ENCODE measurements around the gene TEPSIN. TPM values are rescaled to one million over a fixed set of nuclear protein-coding genes. Genes with fewer than 3 reads are reported as not detected.

Gene TEPSIN
- total RNA-seq, 1 experiment from 2014 or later, result 29.3 TPM

DNA sequence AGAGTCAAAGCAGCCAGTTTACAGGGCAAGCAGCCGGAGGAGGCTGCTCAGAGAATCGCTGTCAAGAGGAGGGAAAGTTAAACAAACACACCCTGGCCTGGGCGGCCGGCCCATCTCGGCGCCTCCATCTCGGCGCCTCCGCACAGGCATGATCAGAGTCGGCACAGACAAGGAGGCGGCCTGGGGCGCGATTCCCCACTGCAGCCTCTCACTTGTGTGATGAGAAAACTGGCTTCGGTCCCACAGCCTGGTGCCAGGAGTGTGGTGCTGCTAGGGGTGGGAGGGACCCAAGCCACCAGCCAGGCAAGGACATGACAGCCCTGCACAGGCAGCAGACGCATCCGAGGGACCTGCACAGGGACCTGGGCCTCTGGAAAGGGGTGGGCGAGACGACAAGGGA is 38.6 kb upstream of the TEPSIN start:
- Histone ChIP-seq H3K4me3 (no peak overlapping the region), H3K4me1 (no peaks in the 10 kb centered on the region), H3K27ac (no peak overlapping the region), H3K27me3 (no peaks in the 10 kb centered on the region), H3K36me3 (peaks cover 52% of the 10 kb centered on the region), H3K9me3 (replicated peaks) (no peaks in the 10 kb centered on the region)
- no peak for DNase-seq

DNA sequence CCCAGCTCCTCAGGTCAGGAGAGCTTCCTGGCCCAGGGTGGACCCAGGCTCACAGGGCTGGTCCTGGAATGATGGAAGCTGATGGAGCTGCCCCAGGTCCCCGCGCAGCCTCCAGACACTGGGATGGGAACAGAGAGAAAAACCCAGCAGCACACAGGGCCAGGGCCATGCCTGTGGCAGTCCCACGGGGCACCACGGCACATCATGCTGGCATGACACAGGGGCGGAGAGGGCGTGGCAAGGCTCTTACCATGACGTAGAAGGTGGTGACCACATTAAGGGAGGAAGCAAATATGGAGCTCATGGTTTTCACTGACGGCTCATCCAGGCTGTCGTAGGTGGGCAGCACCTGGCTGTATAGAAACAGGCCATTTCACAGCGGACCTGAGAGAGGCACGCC is 37.9 kb upstream of the TEPSIN start:
- H3K36me3 ChIP-seq, result peaks cover 56% of the 10 kb centered on the region
- no peak for DNase-seq
- no peaks in the 10 kb centered on the region for H3K9me3 ChIP-seq (replicated peaks)
- H3K27ac ChIP-seq, result no peak overlapping the region
- no peaks in the 10 kb centered on the region for H3K27me3 ChIP-seq
- H3K4me1 ChIP-seq, result no peaks in the 10 kb centered on the region
- no peak overlapping the region for H3K4me3 ChIP-seq

DNA sequence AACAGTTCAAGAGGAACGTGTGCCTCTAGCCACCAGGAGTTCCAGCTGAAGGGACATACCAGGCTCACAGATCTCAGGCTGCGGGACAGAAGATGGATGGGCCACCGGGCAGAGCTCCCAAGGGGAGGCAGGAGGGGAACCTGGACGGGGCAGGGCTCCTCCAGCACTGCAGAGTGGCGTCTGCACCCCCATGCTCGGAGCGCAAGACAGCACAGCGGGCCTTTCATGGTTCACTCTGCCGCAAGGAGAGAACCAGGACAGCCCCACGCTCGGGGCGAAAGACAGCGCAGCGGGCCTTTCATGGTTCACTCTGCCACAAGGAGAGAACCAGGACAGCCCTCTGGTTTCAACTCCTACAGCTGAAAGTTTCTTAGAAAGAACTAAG is 35.6 kb upstream of the TEPSIN start:
- H3K27me3 ChIP-seq, result no peaks in the 10 kb centered on the region
- no peak overlapping the region for H3K27ac ChIP-seq
- H3K4me3 ChIP-seq, result no peak overlapping the region
- H3K4me1 ChIP-seq, result no peaks in the 10 kb centered on the region
- H3K9me3 ChIP-seq (replicated peaks), result no peaks in the 10 kb centered on the region
- peaks cover 55% of the 10 kb centered on the region for H3K36me3 ChIP-seq
- DNase-seq, result no peak

DNA sequence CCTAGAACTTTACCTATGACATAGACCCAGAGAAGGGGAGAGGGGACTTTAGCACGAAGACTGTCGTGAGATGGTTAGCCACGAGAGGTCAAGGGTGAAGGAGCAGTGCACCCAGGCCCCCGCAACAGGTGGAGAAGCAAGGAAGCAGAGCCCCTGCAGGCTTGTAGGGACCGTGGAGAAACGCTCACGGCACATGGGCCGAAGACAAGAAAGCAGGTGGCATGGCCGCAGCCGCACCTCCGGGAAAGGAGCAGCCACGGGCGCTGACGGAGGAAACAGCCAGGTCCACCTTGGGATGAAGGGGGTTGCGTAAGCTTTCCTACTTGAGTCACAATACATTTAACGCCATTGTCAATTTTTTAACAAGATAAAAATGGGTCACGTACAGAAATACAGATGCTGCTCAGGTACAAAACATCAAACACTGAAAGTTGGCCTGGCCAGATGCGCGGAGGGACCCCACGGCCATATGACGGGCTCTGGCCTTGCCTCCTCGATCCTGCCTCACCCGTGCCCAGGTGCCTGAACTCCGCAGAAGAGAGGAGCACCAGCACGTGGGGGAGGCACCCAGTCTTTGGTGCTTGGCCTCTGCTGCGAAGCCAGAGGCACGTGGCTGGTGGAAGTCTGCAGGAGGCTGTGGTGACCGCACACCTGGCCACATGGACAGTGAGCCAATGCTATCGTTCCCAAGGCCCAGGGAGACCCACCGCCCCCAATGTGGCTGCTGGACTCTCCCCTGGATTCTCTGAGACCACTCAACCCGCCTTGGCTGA is 35.0 kb upstream of the TEPSIN start:
- Histone ChIP-seq H3K4me3 (no peak overlapping the region), H3K9me3 (replicated peaks) (no peaks in the 10 kb centered on the region), H3K27ac (no peak overlapping the region), H3K27me3 (no peaks in the 10 kb centered on the region), H3K36me3 (peaks cover 57% of the 10 kb centered on the region), H3K4me1 (no peaks in the 10 kb centered on the region)
- DNase-seq, result no peak

DNA sequence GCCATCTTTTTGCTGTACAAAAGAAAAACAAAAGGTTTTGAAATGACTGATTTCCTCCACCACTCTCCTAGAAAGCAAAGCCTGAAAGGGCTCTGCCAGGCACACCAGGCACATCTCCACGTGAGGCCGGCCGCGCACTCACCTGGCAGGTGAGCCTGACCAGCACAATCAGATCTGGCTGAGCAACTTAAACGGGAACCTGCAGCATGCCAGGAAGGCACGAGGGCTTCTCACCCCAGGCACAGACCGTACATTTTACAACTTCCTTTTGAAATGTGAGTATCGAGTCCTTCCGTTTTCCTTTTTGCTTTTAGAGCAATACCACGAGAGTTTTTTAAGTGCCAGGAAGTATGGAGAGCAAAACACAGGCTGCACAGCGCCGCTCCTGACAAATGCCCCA is 33.8 kb upstream of the TEPSIN start:
- peaks cover 65% of the 10 kb centered on the region for H3K36me3 ChIP-seq
- no peaks in the 10 kb centered on the region for H3K27me3 ChIP-seq
- no peak overlapping the region for H3K27ac ChIP-seq
- H3K9me3 ChIP-seq (replicated peaks), result no peaks in the 10 kb centered on the region
- H3K4me1 ChIP-seq, result no peaks in the 10 kb centered on the region
- no peak overlapping the region for H3K4me3 ChIP-seq
- DNase-seq, result no peak

DNA sequence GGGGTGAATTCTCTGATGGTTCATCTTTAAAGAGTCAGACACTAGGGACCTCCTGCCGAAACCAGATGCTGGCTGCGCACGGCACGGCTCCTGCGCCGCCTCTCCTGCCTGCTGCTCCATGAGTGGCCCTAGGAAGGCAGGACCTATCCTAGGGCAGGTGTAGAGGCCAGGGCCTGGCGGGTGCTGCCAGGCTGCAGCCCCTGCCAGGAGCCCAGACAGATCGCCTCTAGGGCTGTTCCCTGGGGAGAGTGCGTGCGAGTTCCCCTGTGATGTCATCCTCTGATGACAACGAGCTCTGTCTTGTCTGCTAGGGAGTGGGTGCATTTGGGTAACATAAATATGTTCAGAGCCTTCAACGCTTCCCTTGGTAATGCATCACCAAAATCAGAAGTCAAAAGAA is 32.4 kb upstream of the TEPSIN start:
- DNase-seq, result no peak

DNA sequence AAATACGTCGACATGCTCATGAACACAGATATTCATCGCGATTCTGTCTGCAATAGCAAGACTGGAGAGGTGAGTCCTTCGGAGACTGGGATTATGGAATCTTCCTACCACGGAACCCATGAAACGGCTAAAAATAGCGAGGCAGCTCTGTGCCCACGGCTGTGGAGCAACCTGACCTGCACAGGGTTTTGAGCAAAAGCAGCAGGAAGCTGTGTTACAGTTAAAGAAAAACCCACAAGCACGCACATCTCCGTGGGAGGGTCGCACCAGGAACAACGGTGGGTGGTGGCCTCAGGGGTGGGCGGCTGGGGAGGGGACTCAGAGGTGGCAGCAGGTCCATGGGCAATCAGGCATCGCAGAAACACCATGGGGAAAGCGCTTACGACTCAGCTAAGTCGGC is 31.4 kb upstream of the TEPSIN start:
- DNase-seq, result no peak
- Histone ChIP-seq H3K27me3 (no peaks in the 10 kb centered on the region), H3K27ac (no peak overlapping the region), H3K4me3 (no peak overlapping the region), H3K4me1 (no peaks in the 10 kb centered on the region), H3K36me3 (peaks cover 72% of the 10 kb centered on the region), H3K9me3 (replicated peaks) (no peaks in the 10 kb centered on the region)

More for the DNA sequence above, 32.4 kb upstream of the TEPSIN start:
- Histone ChIP-seq H3K4me3 (no peak overlapping the region), H3K4me1 (no peaks in the 10 kb centered on the region), H3K36me3 (peaks cover 71% of the 10 kb centered on the region), H3K9me3 (replicated peaks) (no peaks in the 10 kb centered on the region), H3K27me3 (no peaks in the 10 kb centered on the region), H3K27ac (no peak overlapping the region)

DNA sequence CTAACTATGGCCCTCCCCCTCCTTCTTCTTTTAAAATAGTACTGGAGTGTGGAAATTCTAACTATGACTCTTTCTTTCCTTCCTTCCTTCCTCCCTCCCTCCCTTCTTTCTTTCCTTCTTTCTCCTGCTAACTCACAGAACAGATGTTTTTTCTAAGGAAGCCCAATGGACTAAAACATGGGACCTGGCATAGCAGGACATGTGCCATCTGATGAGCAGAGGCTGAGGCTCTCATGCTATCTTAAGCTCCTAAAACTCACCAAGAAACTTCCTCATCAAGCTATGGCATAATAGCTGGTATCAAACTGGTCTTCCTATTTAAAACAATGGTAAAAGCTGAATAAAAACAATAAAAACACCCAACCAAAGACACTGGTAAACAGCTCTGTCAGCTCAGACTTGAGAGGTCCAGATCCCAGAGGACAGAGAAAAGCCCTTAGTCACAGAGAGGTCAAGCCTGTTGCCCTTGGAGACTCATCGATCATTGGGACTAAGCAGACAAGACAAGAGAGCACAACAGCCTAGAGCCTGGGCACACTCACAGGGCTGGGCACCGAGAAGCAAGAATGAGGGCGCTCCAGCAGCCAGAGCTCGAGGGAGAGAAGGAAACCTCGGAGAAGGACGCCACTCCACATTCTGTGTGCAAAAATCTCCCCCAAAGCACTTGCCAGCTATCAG is 28.7 kb upstream of the TEPSIN start:
- no peaks in the 10 kb centered on the region for H3K9me3 ChIP-seq (replicated peaks)
- H3K27ac ChIP-seq, result no peak overlapping the region
- no peak overlapping the region for H3K4me3 ChIP-seq
- no peaks in the 10 kb centered on the region for H3K27me3 ChIP-seq
- no peak for DNase-seq
- no peaks in the 10 kb centered on the region for H3K4me1 ChIP-seq
- peaks cover 71% of the 10 kb centered on the region for H3K36me3 ChIP-seq

DNA sequence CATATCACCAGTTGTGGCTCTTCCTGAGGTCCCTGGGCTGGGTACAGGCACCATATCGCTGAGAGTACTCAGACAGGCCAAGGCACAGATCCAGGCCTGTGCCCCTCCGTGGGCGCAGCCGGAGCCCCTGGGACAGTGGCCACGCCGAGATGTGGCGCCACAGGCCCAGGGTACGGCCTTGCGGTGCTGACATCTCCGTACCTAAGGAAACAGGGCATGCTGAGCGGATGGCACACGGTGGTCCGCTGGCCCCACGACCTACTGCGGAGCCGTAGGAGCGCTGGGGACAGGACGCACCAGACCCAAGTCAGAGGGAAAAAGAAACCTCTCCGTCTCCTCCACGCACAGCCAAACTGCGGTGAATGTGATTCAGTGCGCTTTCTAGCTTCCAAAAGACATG is 26.7 kb upstream of the TEPSIN start:
- no peaks in the 10 kb centered on the region for H3K9me3 ChIP-seq (replicated peaks)
- H3K4me3 ChIP-seq, result no peak overlapping the region
- no peaks in the 10 kb centered on the region for H3K4me1 ChIP-seq
- no peaks in the 10 kb centered on the region for H3K27me3 ChIP-seq
- H3K36me3 ChIP-seq, result peaks cover 70% of the 10 kb centered on the region
- no peak for DNase-seq
- no peak overlapping the region for H3K27ac ChIP-seq

DNA sequence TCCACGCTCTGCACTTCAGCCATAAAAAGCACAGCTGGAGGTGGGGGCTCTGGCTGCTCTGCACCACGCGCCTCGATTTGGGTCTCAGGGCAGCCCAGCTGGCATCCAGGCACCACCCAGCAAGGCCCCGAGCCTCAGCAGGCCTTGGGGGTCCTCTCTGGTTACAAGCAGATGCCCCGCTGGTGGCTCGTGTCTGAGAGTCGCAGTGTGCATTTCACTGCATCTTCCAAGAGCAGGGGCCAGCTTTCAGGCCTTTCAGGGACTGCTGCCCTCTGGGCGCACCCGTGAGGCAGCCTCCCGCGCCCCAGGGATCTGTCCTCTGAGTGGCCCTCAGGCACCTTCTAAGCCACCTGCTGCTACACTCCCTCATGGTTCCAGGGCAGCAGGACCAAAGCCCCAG is 25.8 kb upstream of the TEPSIN start:
- no peak for DNase-seq
- Histone ChIP-seq H3K27ac (no peak overlapping the region), H3K27me3 (no peaks in the 10 kb centered on the region), H3K36me3 (peaks cover 71% of the 10 kb centered on the region), H3K4me1 (no peaks in the 10 kb centered on the region), H3K9me3 (replicated peaks) (no peaks in the 10 kb centered on the region), H3K4me3 (no peak overlapping the region)

DNA sequence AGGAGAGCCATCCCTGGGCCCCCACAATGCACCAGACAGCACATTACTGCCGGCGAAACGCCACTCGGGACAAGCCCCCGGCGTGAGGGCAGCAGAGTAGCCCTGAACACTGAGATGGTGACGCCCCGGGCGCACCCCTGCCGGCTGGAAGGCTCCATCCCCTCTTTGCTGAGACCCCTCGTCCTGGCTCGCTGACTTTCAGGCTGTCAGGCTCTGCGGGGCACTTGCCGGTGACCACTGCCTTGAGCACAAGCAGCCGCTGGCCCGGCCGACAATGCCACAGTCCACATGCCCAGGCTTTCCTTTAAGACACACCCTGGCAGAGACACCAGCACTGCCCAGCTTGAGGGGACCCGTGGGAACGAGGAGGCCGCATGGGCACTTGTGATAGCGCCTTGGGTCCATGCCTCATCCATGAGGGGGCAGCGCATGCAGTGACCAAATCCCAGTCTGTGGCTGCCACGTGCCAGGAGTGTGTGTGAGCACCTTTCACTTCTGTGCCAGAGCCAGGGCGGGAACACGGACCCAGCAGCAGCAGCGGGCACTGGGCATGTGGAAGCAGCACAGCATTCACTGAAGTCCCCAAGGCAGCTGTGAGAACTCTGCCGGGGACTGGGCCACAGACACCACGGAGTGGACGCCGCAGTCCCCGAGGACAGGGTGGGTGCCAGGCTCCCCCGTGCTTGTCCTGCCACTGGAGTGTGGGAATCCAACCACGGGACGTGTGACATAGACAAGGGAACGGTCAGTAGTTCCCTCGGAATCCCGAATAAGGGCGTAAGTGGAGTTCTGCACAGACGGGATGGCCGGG is 24.7 kb upstream of the TEPSIN start:
- DNase-seq, result no peak
- Histone ChIP-seq H3K27ac (no peak overlapping the region), H3K4me1 (no peaks in the 10 kb centered on the region), H3K9me3 (replicated peaks) (no peaks in the 10 kb centered on the region), H3K36me3 (peaks cover 61% of the 10 kb centered on the region), H3K4me3 (no peak overlapping the region), H3K27me3 (no peaks in the 10 kb centered on the region)

DNA sequence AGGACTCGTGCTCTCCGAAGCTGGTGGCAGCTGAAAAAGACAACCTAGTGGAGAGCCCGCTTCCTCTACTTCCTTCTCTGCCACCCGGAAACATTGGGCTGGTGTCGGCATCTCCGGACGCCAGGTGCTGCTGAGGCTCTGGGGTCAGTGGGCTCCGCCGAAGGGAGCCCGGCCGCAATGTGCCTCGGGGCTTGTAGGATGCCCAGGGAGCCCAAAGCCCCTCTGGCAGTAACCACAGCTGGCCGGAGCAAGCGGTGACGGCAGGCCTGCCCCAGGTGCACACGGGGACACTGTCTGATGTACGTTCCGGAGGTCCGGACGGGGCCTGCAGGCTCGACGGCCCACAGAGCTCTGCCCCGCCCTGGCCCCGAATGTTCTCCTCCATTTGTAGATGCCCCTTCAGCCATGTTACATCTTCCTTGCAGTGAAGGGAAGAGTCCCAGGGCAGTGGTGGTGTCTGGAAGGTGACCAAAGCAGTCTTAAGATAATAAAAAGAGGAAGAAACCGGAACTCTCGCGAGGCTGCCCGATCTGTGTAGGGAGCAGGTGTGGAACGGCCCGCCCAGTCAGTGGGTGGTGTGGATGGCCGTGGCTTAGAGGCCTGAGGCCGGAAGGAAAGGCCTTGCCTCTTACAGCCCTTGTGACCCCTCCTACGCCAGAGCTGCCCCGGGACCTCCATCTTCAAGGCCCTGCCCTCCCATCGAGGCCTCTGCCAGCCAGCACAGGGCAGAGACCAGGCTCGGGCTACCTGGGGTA is 22.9 kb upstream of the TEPSIN start:
- H3K27ac ChIP-seq, result no peak overlapping the region
- peaks cover 52% of the 10 kb centered on the region for H3K36me3 ChIP-seq

DNA sequence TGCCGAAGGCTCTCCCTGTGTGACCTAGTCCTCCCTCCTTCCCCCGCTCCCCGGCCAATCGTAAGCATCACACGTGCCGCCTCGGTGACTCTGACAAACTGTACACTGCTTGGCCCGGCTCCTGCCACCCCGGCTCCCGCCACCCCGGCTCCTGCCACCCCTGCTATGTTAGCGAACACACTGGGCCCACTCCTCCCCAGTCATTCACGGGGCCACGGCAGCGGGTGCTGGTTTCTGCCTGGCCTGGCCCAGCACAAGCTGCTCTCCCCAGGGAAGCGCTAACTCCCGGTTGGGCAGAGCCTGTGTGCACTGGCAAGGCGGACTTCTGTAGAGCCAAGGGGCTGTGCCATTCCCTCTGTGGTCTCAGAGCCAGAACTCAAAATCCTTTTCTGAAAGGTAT is 22.2 kb upstream of the TEPSIN start:
- Histone ChIP-seq H3K27me3 (no peaks in the 10 kb centered on the region), H3K36me3 (peaks cover 49% of the 10 kb centered on the region), H3K4me1 (peaks cover 1% of the 10 kb centered on the region; the same call in 1 of the 2 replicates), H3K9me3 (replicated peaks) (no peaks in the 10 kb centered on the region), H3K4me3 (no peak overlapping the region), H3K27ac (no peak overlapping the region)
- DNase-seq, result no peak

More for the DNA sequence above, 22.9 kb upstream of the TEPSIN start:
- Histone ChIP-seq H3K9me3 (replicated peaks) (no peaks in the 10 kb centered on the region), H3K4me1 (no peaks in the 10 kb centered on the region), H3K4me3 (no peak overlapping the region), H3K27me3 (no peaks in the 10 kb centered on the region)
- DNase-seq, result no peak

DNA sequence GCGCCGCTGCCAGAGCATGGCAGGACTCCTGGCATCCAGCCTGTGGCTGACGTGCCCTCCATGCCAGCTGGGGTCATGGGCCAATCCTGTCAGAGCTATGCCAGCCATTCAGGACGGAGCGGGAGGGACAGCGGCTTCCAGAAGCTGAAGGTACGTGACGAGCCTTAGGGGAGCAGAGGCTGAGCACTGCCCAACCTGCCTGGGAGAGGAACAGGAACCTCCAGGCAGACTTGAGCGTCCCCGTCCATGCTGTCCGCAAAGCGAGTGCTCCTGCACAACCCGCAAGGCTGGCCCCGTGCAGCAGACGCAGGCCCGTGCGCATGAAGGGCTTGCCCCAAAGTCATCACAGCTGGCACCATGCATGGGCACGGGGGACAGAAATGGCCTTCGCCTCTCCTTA is 21.8 kb upstream of the TEPSIN start:
- Histone ChIP-seq H3K4me1 (peaks cover 6% of the 10 kb centered on the region), H3K4me3 (no peak overlapping the region), H3K36me3 (peaks cover 47% of the 10 kb centered on the region), H3K27me3 (no peaks in the 10 kb centered on the region), H3K27ac (no peak overlapping the region), H3K9me3 (replicated peaks) (no peaks in the 10 kb centered on the region)
- no peak for DNase-seq

Measured in SJCRH30 (cell line).